HG02943 (cell line): ENCODE results near the gene ACSS3.
"Not testable (repeated sequence)": the region's sequence is repeated elsewhere in the genome, so short reads cannot be mapped to it uniquely, and the experiment has no call there.

Source experiments
- ATAC-seq: cut with Tn5 transposase; IDR thresholded peaks from one replicate; pipeline ENCODE4 v1.9.1; 2021; ENCODE audit warnings: mild to moderate bottlenecking, low read depth, moderate library complexity; ENCODE audit not compliant: unreplicated experiment

ACSS3 gene, protein sequence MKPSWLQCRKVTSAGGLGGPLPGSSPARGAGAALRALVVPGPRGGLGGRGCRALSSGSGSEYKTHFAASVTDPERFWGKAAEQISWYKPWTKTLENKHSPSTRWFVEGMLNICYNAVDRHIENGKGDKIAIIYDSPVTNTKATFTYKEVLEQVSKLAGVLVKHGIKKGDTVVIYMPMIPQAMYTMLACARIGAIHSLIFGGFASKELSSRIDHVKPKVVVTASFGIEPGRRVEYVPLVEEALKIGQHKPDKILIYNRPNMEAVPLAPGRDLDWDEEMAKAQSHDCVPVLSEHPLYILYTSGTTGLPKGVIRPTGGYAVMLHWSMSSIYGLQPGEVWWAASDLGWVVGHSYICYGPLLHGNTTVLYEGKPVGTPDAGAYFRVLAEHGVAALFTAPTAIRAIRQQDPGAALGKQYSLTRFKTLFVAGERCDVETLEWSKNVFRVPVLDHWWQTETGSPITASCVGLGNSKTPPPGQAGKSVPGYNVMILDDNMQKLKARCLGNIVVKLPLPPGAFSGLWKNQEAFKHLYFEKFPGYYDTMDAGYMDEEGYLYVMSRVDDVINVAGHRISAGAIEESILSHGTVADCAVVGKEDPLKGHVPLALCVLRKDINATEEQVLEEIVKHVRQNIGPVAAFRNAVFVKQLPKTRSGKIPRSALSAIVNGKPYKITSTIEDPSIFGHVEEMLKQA

DNA sequence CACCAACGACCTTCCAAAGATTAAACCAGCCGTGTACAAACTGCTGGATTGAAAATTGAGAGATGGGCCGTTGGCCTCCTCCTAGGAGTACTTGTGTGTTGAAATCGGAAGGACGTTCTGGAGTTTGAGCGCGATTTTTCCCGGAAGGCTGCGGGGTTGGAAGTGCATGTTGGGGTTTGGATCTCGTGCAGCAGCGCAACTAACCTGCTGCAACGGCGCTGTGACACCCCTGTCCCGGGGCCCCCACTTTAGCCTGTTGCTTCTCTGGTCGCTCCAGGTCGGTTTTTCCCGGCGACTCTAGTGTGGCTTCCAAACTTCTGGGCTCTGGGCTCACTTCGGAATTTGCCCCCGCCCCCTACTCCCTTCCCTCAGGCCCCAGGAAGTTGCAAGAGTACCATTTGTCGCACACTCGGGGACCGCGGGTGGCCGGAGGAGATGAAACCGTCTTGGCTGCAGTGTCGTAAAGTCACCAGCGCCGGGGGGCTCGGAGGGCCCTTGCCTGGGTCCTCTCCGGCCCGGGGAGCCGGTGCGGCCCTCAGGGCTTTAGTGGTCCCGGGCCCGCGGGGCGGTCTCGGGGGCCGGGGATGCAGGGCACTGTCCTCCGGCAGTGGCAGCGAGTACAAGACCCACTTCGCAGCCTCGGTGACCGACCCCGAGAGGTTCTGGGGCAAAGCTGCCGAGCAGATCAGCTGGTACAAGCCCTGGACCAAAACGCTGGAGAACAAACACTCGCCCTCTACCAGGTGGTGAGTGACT is at the start of gene ACSS3:
TSS of gene ACSS3 (plus strand) at position 394 of the 756 bp plus-strand sequence. CDS start at position 436, 42 bp downstream.
- ATAC-seq: no peak

DNA sequence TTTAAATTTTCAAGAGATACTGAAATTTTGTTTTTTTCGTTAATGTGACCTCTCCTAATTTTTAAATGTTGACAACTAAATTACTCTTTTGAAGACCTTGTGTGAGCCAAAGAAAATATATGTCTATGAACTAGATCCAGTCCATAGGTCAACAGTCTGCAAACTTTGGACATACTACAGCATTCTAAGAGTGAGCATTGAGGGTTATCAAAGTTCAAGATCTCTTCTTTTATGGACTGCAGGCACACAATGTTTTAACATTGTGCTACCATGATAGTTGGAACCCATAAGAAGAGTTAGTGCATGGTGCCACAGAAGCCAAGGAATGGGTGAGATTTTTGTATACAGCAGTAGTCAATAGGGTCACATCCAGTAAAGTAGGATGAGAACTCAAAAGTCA is 43.0 kb upstream of the ACSS3 start:
- ATAC-seq: no peak

DNA sequence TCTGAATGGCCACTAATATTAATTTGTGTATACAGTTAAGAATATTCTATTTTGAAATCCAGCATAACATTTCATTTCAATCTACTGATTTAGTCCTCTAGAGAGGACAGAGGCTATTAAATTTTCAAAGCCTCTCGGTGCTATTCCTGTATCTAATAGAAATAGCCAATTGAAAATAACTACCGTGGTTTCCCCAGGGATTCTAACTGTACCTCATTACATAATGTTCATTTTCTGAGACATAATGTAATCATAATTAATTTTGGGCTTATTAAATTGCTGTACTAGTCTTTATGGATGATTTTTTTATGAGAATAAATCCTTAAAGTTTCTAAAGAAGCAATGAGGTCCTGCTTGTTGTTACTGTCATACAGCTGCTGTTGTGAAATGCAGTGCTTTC is 38.6 kb upstream of the ACSS3 start:
- no peak for ATAC-seq

DNA sequence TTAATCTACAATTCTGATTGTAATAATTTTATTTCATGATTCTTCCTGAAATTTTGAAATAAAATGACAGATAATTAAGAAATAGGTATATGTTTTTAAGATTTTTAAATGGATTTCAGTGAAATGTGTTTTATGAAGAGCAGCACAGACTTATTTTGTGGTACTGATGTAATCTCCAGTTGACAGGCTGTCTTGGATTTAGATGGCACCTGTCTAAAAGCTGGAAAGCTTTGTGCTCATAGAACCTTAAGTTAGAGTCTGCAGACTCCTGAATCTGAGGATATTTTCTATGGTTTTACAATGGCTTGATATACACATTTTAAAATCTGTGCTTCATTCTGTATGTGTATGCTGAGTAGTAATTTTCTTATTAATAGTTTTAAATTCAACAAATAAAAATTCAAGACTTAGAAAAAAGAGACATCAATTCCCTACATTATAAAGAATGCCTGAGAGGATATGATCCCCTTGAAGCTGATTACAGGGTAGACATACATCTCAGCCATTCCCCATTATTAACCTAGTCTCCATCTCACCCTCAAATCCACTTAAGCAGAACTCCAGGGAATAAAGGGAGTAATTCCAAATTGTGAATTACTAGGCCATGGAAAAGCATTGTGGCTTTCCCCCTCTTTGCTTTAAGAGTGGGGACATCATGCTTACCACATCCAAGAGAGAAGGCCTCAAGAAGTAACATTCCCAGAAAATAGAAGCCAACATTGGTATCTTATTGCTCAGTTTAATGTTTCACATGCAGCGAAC is 33.7 kb upstream of the ACSS3 start:
- ATAC-seq: no peak

DNA sequence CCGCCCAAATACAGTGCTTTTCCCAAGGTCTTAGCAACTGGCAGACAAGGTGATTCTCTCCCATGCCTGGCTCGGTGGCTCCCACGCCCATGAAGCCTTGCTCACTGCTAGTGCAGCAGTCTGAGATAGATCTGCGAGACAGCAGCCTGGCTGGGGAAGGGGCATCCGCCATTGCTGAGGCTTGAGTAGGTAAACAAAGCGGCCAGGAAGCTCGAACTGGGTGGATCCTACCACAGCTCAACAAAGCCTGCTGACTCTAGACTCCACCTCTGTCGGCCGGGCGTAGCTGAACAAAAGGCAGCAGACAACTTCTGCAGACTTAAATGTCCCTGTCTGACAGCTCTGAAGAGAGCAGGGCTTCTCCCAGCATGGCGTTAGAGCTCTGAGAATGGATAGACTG is 12.9 kb upstream of the ACSS3 start:
- not testable (repeated sequence) for ATAC-seq

DNA sequence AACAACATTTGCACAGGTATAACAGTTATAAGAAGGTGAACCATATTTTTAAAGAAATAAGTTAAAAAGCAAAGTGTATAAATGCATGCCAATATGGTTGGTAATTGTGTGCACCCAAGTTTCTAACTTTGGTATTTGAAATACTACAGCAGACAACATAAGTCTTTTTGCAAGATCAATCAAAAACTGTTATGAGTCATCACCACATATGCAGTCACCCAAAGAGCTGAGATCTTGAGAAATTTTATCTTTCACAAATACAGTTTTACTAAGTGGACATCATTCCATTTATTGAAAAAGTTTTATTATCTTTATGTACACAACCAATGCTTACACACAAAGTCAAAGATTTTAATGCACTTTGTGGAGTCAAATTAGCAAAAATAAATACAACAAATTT is 7.0 kb upstream of the ACSS3 start:
- ATAC-seq: no peak

DNA sequence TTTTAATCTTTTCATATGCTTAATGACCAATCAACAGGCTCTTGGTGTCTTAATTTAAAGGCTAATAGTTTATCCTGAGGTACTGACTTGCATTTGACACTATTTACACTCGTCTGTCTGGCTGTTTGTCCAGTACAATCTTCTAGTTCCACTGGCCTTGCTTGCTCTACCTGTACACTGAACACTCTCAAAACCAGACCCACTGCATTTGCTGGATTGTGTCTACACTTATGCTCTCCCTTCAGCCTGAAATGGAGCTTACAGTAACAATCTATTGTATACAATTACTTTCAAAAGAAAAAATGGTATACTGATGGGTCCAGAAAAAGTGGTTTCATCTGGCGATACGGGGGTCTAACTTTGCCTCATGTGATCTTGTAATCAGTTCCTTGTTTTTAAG is 2.3 kb upstream of the ACSS3 start:
- ATAC-seq: no peak

DNA sequence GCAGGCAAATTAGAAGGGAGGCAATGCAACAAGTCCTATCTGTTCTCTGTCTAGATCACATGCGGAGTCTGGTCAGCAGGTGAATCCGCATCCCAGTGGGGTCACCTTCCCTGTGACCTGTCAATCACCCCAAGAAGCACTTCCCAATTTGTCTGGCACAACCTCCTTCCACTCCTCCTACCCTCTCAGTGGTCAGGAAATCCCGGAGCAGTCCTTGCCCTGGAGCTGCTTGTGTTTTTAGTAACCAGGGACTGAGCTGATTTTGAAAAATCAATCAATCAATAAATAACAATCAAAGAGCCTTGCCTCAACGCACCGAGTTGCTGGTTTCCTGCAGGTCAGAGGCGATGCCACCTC is 572 bp upstream of the ACSS3 start:
- no peak for ATAC-seq

DNA sequence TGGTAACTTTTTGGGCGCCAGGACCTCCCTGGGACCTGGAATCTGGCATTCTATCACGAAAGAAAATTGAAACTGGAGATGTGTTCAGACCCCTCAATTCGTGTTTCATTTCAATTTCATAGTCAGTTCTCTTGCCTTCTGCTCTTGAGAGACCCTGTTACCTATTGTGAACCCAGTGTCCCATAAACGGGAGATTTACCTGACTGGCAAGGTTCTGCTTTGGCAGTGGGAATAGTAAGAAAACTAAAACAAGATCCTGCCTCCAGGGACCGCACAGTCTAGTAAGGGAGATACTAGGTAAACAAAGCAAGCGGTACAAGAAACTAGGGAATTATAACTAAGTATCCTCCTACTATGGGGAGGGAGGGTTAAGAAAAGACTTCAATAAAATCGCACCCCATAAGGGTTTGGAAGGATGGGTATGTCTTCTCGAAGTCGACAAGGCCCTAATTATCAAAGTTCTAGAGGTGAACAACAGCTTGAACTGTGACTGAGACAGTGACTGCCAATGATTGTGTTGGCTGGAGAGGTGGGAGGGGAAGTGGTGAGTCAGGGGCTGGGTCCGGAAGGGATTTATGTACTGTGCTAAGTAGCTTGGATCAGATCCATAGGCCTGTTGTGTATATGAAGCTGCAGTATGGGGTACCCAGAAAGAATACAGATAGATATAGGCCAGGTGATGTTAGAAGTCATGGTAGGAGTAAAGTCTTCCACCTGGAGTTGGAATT is 754 bp downstream of the ACSS3 start:
- ATAC-seq: no peak

DNA sequence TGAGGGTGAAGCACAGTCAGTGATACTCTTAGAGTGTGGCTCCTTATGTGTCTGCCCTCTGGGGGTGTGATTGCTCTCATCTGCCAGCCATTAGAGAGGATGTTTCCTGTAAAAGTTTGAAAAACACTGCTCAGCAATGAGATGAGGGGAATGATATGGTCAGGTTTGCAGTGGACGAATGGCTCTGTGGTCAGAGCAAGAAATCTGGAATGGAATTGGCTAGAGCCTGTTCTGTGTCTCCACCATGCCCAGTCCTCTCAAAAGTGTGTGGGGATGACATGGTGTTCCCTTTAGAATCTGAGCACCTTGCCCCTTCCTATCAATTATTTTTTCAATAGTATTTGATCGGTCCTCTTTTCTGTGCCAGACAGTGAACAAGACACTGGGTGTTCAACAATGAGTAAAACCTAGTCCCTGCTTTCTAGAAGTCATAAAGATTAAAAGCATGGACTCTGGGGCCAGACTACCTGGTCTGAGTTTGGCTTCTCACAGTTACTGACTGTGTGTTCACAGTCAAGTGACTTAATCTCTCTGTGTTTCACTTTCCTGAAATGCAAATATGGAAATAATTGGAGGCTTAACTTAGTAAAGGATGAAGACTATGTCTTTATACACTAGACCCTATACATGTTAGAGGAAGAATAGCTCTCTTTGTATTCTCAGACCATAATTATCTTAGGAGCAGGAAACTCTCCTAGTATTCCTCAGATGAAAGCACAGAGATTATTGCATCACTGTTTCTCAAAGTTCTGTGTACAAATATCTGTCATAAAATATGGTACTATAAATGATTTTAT is 1.6 kb downstream of the ACSS3 start:
- ATAC-seq: no peak

DNA sequence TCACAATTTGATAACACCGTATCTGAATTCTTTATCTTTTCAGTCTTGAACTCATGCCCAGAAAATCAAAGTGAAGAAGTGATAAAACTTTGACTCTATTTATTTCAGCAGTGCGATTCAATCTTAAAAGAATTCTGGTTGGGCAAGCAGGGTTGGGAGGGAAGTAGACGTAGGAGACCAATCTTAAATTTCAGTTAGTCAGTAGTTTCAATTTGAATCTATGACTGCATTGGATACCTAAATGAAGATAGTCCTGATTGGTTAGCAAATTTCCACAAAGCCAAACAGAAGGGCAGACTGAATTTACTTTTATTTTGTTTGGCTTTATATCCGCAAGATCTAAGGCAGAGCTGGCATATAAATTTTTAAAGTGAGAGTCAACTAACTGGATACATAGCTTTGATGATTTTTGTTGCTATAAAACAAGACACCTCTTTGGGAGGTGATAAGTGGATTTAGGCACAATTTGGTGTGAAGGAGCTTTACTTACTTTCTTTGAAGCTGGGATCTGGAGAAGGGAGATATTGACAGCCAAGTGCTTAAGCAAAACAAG is 2.6 kb downstream of the ACSS3 start:
- ATAC-seq: no peak

DNA sequence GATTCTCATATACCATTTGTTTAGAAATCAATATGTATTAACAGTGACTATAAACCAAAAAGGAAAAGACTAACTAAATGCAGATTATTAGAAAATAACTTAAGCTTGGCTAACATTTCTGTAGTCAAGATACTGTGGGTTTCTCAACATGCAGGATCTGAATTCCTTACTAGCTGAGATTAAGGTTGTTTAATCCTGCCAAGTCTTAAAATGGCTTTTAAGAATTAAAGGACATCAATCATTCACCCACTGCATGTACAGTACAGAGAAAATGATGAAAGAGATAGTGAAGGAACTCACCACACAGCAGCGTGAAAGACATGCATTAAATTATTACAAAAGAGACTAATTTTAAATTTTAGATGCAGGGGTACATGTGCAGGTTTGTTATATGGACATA is 3.8 kb downstream of the ACSS3 start:
- no peak for ATAC-seq

DNA sequence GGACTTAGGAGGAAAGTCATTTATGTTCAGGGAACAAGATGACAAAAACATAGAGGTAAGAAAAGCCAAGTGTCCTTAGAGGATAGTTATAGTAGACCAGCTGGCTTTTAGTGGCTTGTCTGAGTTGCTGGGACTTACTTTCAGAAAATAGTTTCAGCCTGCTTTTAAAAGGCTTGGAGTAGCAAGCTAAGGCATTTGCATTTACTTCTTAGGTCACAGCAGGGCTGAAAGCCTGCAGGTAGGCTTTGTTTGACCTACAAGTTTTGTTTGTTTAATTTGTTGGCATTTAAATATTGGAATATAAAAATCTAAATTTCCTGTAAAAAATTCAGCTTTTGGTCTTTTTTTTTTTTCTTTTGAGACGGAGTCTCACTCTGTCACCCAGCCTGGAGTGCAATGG is 5.1 kb downstream of the ACSS3 start:
- no peak for ATAC-seq

DNA sequence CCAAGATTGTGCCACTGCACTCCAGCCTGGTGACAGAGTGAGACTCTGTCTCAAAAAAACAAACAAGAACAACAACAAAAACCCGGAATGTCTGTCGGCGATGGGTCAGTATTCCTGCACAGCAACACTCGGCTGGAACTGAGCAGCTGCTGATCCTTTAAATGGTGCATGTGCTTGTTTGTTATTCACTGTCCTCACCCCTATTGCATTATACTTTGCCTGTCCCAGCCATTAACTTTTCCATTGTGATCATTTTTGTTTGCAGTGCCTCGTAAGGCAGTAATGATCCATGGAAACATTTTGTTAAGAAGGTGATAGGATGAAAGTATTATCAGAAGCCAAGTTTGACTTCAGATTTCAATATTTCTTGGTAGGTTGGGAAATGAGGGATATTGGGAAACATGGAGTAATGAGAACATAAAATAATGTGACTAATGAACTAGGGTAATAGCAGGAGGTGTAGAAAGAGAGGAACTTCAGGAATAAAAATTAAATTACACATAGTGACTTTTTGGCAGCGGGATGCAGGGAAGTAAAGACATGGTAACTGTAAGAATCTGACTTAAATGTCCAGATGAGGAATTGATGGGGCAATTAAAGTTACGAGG is 6.1 kb downstream of the ACSS3 start:
- ATAC-seq: no peak

DNA sequence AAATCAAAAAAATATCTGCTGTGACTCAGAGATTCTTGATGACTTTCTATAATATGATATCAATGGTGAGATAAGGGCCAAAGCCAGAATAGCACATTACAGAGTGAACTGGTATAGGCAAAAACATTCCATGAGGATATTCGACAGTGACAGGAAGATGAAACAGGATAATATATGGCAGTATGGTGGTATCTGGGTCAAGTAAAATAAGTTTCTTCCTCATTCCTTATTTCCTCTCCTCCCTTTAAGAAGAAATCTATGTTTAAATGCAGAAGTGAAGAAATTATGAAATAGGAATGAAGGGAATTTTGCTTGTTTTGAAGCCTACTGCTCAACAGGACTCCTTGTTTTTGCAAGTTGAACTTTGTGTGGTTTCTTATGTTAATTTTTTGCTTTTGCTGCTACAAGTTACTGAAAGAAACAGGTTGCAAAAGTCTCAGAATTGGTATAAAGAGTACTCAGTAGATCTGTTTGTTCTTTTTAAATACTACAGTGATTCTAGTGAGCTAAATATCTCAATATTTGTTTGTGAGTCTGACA is 7.0 kb downstream of the ACSS3 start:
- ATAC-seq: no peak

DNA sequence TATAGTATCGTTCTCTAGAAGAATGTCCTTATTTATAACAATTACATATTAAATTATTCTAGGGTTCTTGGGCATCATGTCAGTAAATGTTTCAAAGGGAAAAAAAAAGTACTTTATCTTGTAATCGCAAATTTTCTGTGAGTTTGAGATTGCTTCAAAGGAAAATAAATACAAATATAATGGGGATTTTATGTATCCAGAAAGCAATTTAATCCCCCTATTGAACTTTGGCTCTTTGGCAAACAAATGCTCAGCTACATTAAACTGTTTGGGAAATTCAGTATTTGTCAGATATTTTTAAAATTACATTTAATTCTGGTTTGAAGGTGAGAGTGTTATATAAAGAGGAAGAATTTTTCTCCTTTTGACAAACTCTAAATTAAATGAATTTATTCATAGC is 8.0 kb downstream of the ACSS3 start:
- ATAC-seq: no peak

DNA sequence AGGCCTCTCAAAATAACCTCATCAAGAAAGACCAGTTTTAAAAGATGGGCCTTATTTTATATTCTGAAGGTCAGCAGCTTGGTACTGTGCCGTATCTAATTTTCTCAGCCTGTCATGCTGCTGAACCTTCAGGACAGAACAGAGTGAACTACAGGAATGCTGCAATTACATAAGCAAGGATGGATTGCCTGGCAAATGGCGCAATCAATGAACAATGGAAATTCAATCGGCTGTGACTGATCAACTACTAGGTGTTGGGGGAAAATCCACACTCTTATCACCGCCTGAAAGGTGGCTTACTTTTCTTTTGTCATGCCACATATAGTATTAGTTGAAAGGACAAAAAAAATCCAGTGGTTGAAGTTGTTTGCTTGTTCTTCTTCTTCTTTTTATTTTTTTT is 8.5 kb downstream of the ACSS3 start:
- ATAC-seq: no peak

DNA sequence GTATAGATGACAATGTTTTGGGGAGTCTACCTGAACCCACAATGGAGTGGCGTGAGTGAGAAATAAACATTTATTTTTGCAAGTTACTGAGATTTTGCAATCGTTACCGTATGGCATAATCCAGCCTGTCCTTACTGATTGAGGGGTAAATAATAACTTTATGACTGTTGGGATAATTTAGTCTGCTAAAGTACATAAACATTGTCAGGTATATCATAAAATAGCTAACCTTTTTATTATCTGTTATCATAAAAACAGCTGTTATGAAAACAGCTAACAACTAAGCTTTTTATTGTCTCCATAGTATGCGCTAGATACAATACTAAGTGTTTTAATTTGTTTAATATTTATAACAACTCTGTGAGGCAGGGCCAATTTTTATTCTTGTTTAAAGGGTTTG is 10.3 kb downstream of the ACSS3 start:
- no peak for ATAC-seq
